Stimulated activated CD4-positive, alpha-beta T cell treated with anti-CD3 and anti-CD28 coated beads, Interleukin-1b, Interleukin-23, amount 100 ng/mL, for 1 hour (primary cell): ENCODE results near the gene SAMD11.

Experiments
- DNase-seq, 2 donors: peaks; one replicate each; pipeline ENCODE4 v3.0.0-alpha.2; 2020; ENCODE audit warnings: low read depth in 2 of 2

SAMD11 gene

DNA sequence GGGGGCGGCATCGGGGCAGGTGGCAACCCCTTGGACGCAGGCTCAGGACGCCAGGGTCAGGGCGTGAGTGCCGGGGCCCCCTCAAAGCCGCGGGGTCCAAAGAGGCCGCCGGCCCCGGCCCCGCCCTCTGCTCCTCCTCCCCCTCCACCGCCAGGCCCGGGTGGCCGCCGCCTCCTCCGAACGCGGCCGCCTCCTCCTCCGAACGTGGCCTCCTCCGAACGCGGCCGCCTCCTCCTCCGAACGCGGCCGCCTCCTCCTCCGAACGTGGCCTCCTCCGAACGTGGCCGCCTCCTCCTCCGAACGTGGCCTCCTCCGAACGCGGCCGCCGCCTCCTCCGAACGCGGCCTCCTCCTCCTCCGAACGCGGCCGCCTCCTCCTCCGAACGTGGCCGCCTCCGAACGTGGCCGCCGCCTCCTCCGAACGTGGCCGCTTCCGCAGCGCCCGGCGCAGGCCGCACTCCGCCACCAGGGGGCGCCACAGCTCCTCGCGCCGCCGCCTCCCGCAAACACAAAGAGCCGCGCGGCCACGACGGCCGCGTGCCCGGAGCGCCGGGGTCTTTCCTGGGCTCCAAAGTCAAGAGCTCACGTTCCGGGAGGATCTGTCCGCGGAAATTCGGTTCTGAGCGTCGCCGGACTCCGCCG is 19.3 kb upstream of the SAMD11 start:
- peak; percentile 68 to 80 for DNase-seq

DNA sequence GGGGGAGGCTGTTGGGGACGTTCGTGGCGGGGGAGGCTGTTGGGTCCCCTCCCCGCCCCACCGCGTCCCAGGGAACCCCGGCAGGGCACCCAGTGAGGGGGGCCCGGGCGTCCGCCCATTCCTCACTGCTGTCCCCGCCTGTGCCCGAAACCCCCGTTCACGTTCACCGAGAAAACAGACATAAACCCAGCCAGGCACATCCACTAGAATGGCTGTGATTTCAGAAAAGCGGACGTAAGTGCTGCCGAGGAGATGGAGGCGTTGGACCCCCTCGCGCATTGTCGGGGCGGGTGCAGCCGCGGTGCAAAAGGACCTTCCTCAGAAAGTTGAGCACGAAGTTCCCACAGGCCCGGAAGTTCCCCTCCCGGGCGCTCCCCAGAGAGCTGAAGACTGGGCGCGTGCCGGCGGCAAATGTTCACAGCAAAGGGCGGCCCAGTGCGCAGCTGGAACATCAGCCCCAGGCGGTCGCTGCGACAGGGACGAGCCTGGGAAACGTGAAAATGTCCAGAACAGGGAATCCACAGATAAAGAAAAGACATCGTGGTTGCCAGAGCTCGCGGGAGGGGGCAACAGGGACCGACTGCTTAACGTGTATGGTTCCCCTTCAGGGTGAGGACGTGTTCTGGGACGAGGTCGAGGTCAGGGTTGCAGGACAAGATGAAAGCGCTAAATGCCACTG is 18.5 kb upstream of the SAMD11 start:
- DNase-seq, result no peak

DNA sequence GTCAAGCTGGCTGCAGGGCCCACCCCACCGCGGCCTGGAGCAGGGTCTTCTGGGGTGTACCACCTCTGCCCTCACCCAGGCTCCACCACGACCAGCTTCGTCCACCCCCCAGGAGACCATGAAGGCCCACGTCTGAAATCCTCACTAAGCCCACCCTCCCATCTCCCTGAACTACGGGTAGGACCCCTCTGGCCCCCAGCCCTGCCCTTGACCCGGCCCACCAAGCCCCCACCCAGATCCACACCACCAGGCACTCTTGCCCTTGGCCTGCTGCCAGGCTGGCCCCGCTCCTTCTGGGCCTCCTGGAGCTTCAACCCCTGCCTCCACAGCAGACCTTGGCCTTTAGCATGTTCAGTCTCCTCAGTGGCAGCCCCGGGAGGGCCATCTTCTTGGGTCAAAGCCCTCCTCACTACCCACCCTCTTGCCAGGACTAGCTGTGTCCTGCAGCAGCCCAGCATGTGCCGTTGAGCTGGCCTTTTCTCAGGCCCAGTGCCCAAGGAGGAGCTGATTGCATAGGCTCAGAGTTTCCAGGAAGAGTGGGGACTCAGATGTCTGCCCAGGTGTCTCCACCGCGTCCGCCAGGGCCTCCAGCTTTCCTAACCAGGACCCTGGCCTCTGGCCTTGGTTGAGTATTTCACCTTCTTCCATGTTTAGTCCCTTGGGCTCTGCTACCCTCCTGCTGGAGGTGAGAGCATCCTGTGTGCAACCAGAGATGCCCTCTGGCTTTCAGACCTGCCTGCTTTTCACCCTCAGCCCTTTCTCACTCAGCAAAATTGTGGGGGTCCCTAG is 17.7 kb upstream of the SAMD11 start:
- DNase-seq, result no peak

DNA sequence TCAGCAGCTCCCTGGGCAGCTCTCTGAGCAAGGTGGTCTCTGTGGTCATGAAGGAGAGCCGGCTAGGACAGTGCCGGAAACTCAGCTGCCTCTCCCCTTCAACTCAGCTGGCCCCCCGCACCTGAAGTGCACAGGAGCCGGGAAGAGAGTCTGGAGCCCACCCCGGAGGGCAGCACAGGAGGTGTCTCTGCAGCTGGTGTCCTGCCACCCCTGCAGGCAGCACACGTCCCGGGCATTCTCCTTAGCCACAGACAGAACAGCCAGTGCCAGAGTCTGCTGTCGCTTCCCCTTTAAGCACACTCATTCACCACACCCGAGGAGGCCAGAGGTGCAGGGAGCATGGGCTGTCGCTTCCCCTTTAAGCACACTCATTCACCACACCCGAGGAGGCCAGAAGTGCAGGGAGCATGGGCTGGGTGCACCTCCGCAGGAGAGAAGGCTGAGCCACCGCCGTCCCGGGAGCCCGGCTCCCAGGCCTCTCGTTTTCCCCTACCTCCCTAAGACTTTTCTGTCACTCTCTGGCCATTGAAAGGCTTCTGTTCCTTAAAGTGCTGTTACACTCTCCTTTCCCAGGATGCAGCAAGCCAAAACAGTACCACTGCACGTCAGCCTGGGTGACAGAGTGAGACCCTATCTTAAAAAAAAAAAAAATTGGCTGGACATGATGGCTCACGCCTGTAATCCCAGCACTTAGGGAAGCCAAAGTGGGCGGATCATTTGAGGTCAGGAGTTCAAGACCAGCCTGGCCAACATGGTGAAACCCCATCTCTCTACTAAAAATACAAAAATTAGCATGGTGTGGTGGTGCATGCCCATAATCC is 16.9 kb upstream of the SAMD11 start:
- no peak for DNase-seq

DNA sequence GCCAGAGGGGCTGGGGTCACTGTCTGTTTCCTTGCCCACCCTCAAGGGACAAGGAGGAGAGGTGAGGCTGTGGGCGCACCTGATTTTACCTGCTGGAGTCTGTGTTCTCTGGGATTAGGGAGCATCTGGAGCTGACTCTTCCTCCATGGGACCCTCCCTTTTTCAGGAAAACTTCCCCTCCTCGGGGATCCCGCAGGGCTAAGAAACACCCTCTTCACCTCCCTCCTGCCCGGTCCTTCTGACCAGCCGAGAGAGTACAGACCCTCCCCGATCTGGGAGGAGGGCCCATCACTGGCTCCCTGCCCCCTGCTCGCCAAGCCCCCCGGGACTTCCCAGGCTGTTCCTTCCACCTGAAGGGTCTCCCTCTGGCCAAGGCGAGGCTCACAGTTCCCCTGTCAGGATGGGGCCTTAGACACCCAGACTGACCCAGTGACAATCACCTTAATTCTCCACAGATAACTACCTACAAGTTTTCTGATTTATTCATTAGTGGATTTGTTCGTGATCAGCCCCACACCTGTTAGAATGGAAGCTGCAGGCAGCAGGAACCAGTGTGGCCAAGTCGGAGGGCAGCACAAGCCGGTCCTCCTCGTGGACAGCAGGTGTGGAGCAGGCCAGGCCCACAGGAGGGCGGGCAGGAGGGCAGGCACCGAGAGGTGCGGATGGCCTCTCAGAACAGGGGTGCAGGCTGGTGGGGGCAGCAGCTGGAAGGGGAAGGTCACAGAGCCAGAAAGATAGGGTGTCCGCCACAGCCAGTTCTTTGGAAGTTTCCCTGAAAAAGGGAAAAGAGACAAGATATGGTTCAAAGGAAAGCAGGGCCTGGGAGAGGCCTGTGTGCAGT is 15.9 kb upstream of the SAMD11 start:
- DNase-seq, result no peak

DNA sequence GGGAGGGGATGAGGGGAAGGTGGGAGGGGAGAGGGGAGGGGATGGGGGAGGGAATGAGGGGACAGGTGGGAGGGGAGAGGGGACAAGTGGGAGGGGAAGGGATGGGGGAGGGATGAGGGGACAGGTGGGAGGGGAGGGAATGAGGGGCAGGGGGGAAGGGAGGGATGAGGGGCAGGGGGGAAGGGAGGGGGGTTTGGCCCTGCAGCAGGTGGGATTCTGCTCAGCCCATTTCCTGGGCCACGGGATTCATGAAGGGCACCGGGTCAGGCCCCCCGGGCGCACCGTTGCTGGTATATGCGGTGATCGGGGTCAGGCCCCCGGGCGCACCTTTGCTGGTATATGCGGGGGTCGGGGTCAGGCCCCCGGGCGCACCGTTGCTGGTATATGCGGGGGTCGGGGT is 15.1 kb upstream of the SAMD11 start:
- no peak for DNase-seq

DNA sequence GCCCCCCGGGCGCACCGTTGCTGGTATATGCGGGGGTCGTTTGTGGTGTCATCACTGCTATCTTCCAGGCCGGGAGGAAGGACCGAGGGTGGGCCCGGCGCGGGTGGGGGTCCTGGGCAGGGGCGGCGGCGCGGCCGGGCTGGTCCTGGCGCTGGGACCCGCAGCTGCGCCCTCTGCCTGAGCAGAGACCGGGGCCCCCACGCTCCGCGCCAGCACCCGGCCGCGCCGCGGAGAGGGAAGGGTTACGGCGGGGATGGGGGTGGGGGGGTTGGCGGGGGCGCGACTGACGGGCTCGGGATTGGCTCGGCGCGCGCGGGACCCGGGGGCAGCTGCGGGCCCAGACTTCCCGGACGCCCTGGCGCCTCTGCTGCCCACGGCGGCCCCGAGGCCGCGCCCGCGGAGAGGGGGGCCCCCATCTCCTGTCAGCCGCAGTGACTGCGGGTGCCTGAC is 13.8 kb upstream of the SAMD11 start:
- DNase-seq, result no peak

DNA sequence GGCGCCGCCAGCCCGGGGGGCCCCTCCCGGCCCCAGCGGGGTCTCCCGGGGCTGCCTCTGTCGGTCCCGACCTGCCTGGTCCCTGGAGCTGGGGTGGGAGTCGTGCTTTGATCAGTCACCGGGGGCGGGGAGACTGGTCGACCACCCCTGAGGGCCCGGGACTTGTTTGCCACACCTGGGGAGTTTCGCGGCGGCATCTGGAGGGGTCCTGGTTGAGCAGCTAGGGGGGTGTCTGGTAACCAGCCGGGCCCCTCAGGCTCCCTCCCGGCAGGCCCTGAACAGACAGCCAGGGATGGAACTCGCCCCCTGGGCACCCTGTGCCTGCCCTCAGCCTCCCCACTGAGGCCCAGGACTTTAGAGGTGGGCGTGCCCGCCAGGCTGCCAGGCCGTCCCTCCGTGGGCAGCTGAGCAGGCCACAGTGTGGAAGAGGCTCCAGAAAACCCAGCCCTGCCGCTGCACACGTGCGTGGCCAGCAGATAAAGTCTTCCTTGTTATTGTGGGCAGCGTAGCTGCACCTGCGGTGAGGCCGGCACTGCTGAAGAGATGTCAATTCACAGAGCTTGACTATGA is 13.3 kb upstream of the SAMD11 start:
- no peak for DNase-seq

DNA sequence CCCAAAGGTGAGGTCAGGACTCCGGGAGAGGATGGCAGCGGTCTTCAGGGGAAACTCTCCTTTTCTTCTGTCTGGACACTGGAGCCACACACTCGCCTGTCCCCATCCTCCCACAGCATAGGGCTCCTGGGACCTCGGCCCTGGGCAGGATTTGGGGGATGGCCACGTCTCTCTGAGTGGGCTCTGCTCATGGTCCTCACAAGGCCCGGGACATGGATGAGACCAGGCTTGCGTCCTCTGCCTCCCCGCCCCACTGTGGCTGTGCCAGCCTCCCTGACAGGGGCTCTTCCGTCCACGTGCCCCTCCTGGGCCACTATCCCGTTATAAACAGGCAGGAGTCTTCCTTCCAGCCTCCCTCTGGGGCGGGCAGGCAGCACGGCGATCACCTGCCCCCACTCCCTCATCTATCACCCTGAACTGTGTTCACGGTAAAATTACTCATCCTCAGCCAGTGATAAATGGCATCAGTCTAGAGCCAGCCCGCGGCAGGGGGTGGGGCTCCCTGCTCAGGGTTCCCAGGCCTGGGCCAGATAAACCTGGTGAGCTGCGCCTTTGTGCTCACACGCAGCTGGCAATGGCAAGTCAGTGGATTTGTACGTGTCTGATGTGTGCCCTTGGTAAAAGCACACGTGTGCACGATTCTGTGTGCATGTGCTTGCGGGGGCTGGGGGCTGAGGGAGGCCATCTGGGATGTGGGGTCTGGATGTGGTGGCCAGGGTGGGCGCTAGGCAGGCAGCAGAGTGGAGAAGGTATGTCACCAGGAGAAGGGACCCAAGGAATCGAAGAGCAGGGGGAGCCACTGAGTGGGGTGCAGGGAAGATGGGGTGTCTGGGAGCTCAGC is 12.6 kb upstream of the SAMD11 start:
- DNase-seq, result no peak

DNA sequence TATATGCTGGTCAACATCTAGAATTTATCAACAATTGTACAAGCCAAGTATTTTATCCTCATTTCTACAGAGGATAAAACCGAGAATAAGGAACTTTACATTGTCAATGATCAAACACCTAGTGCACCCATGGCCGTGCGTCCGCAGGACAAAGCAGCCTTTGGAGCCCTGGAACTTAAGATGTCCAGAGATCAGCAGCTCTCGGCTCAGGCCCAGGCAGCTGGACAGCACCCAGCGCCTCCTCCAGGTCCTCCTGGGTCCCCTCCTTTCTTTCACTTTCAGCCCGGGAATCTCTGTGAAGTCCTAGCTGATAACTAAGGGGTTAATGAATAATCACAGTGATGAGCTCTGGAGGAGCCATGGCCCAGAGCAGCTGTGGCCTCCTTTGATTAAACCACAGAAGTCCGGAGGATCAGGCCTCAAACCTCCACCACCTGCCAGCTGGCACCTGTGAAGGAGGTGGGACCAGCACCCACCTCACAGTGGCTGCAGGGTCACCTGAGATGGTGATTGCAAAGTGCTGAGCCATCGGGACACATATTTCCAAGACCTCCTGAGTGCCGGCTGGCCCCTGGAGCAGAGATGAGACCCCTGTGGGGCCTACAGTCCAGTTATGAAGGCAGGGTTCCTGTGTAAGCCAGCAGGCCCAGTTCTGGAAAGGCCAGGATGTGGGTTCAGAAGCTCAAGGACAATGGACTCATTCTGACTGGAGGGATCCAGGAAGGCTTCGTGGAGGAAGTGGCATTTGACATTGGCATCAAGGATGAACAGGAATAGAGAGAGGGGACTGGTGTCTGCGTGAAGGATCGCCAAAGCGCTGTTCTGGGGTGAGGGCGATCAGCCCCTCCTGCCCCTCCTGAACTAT is 11.6 kb upstream of the SAMD11 start:
- no peak for DNase-seq

DNA sequence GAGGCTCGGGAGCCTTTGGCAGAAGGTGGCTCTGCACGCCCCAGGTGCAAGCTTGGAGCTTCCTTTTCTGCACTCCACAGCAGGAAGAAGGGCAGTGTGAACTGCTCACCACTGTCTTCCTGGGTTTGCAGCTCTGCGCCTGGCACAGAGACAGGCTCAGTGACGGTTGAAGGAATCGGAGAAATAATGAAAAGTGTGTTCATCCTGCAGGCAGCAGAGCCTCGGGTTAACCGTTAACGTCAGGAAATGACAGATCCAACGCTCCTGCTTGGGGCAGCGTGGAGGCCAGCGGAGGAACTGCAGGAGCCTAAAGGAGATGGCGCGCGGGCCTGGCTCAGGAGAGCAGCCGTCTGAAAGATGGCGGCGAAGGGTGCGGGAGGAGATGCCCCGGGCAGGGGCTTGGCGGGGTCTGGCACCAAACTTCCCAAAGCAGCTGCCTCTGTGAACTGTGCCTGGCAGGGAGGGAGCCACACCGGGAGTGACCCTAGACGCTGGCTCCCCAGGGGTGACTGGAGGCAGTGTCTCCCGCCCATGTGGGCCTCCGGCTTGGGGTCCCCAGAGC is 10.9 kb upstream of the SAMD11 start:
- no peak for DNase-seq

DNA sequence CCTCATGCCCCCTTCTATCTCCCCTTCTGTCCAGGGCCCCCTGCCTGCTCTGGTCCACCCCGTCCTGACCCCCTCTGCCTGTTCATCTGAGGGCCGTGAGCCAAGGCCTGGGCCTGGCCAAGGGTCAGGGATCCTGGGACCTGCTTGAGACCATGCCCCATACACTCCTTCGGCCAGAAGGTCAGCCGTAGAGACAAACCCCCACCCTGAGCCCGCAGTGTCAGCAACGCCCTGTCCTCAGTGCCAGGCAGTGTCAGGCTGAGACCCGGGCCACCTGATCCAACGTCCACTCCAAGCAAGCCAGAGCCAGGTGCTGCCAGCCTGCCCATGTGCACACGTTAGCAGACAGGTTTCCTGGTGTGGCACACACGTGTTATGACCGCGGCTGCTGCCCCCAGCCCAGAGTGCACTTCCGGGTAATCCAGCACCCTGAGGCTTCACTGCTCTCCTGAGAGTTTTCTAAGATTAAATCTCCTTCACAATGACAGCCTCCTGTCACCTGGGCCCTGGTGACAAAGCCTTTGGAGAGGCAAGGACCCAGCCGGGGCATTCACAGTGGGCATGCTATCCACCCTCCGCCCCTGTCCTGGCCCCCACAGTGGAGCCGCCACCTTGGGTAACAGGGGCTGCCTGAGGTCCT is 10.1 kb upstream of the SAMD11 start:
- no peak for DNase-seq

DNA sequence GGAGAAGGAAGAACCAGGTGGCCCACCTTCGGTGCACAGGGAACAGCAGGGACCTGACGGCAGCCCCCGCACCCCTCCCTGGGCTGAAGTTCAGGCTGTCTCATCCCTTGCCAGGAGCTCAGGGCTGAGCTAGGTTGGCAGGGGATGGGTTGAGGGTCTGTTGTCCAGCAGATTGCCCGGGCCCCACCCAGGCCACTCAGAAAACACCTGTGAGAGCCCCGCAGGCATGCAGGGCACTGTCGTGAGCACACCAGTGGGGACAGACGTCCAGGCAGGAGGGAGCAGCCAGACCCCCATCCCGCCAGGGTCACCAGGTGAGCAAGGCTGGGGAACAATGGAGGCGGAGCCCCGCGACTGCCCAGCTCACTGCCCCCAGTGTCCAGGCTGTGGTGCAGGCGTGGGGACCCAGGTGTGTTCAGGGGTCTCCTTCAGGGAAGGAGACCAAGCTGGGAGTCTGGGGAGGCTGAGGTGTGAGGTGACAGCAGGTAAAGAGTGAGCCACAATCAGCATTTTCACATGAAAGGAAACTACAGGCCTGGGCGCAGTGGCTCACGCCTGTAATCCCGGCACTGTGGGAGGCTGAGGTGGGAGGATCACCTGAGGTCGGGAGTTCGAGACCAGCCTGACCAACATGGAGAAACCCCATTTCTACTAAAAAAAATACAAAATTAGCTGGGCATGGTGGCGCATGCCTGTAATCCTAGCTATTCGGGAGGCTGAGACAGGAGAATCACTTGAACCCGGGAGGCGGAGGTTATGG is 9.4 kb upstream of the SAMD11 start:
- DNase-seq, result no peak

DNA sequence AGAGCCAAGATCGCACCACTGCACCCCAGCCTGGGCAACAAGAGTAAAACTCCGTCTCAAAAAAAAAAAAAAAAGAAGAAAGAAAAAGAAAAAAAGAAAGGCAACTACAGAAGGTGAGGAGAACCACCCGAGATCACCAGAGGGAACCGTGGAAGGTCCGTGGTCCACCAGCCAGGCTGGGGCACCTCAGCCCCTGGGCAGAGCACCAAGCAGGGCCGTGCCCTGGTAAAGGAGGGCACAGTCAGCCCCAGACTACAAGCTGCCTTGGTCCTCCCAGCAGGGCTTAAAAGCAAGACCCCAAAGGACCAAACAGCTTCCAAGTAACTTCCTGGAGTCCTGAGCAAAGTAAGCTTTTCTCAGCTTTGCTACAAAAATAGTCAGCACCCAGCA is 8.8 kb upstream of the SAMD11 start:
- no peak for DNase-seq

DNA sequence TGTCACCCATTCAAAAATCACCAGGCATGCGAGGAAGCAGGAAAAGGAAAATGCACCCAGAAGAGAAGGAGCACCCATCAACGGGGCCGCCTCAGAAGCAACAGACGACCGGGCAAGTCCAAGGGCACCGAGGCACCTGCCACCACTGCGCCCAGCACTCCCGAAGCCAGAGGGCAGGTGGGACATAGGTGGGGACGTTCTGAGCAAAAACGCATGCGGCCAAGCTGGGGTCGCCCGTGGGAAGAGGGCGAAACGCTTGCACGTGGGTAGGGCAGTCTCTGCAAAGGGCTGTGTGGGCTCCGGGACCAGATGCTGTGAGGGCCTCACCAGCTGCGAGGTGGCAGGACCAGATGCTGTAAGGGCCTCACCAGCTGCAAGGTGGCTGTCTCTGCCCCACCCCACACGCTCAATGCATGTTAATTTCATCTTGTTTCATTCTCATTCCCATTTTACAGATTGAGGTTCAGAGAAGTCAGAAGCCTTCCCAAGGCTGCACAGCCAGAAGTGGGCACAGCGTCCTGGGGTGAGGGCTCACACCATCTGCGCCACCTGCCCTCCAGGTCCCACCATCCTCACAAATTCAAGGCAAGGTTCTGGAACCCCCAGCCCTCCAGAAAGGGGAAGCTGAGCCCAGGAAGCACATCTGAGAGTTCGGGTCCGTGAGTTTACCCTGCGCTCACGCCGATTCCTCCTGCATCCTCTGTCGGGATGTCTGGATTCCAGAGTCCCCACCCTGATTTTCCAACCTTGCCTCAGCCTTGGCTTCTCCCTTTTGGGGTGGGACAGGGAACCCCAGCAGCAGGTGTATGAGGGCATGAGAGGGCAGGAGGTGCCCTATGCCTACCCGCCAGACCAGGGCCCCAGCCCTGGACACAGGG is 8.2 kb upstream of the SAMD11 start:
- no peak for DNase-seq
